ENCODE results near the gene C6orf132.

C6orf132 gene

GRCh38 chr6:42131531-42131930, 10.9 kb downstream of the C6orf132 start:
- no peak for DNase-seq

GRCh38 chr6:42129360-42129676, 13.1 kb downstream of the C6orf132 start:
- no peak for DNase-seq

GRCh38 chr6:42128460-42129359, 13.7 kb downstream of the C6orf132 start:
- no peak for DNase-seq

- DNase-seq = no peak
These were observed 16.8 kb downstream of the C6orf132 start for GRCh38 chr6:42125663-42126062.

GRCh38 chr6:42125231-42125630, 17.2 kb downstream of the C6orf132 start:
- no peak for DNase-seq

GRCh38 chr6:42124223-42124836, 18.1 kb downstream of the C6orf132 start:
- no peak for DNase-seq

- DNase-seq = no peak
These were observed 18.9 kb downstream of the C6orf132 start for GRCh38 chr6:42123379-42124103.

GRCh38 chr6:42120895-42121865, 21.2 kb downstream of the C6orf132 start:
- no peak for DNase-seq

- no peak for DNase-seq
These were observed 24.0 kb downstream of the C6orf132 start for GRCh38 chr6:42118162-42119001.

GRCh38 chr6:42117843-42118161, 24.6 kb downstream of the C6orf132 start:
- no peak for DNase-seq

- no peak for DNase-seq
These were observed 28.3 kb downstream of the C6orf132 start for GRCh38 chr6:42113936-42114636.

GRCh38 chr6:42112351-42112750, 30.1 kb downstream of the C6orf132 start:
- DNase-seq = no peak

GRCh38 chr6:42110683-42111082, 31.7 kb downstream of the C6orf132 start:
- no peak for DNase-seq

- no peak for DNase-seq
These were observed 34.3 kb downstream of the C6orf132 start for GRCh38 chr6:42108071-42108470.

- DNase-seq = no peak
These were observed 36.1 kb downstream of the C6orf132 start for GRCh38 chr6:42106112-42107023.

- DNase-seq = no peak
These were observed 36.7 kb downstream of the C6orf132 start for GRCh38 chr6:42105709-42106108.

- DNase-seq = no peak
These were observed 37.2 kb downstream of the C6orf132 start for GRCh38 chr6:42105156-42105648.

- no peak for DNase-seq
These were observed 37.7 kb downstream of the C6orf132 start for GRCh38 chr6:42104804-42105125.

- DNase-seq = peak; percentile 70 to 77
These were observed 38.2 kb downstream of the C6orf132 start for GRCh38 chr6:42104095-42104803.

All from CD4-positive, alpha-beta T cell treated with Interferon alpha-2 for 1 hour (primary cell).